ENCODE measurements around the gene RGL1.

- TF ChIP-seq POLR2A (IDR thresholded peaks at IDR 0.05; ENCODE audit: low read length), result no peak
- TF ChIP-seq GATA1 (IDR thresholded peaks at IDR 0.05; ENCODE audit: low read depth, low read length), result no peak
Measured at GRCh38 chr1:183946320-183946613, 141.3 kb downstream of the RGL1 start.

Measured in erythroblast (primary cell).